Measurements from ENCODE around the gene TPRA1.

- TF ChIP-seq CTCF (conservative IDR thresholded peaks at IDR 0.05 in 1 of 2, IDR thresholded peaks at IDR 0.05 in 1 of 2; ENCODE audit: low read depth in 1 of 2, low read length in 2 of 2) = no peak
- no peak for TF ChIP-seq EZH2 (IDR thresholded peaks at IDR 0.05; ENCODE audit: low read length, missing control alignments)
Measured at GRCh38 chr3:127572735-127573134, 17.8 kb downstream of the TPRA1 start.
